HG02870 (cell line): ENCODE results near the gene MCC.

Experiments used
- ATAC-seq: cut with Tn5 transposase; IDR thresholded peaks from one replicate; pipeline ENCODE4 v1.9.1; 2021; ENCODE audit warnings: mild to moderate bottlenecking, moderate library complexity; ENCODE audit not compliant: unreplicated experiment

Gene MCC

GRCh38 chr5:113253037-113253436 is 235.2 kb downstream of the MCC start:
- ATAC-seq = no peak

- no peak for ATAC-seq
Measured at GRCh38 chr5:113252066-113252465, 236.2 kb downstream of the MCC start.

GRCh38 chr5:113250341-113250953 is 237.8 kb downstream of the MCC start:
- ATAC-seq = no peak

- no peak for ATAC-seq
Measured at GRCh38 chr5:113249206-113249605, 239.0 kb downstream of the MCC start.

GRCh38 chr5:113246361-113246870 is 241.8 kb downstream of the MCC start:
- ATAC-seq = no peak

- no peak for ATAC-seq
Measured at GRCh38 chr5:113245427-113246225, 242.6 kb downstream of the MCC start.

- no peak for ATAC-seq
Measured at GRCh38 chr5:113244966-113245365, 243.3 kb downstream of the MCC start.

- ATAC-seq = no peak
Measured at GRCh38 chr5:113243349-113243664, 244.9 kb downstream of the MCC start.

- ATAC-seq = no peak
Measured at GRCh38 chr5:113242481-113243348, 245.5 kb downstream of the MCC start.

GRCh38 chr5:113240951-113241726 is 247.1 kb downstream of the MCC start:
- peak; percentile 73 for ATAC-seq

GRCh38 chr5:113240032-113240431 is 248.2 kb downstream of the MCC start:
- ATAC-seq = no peak

GRCh38 chr5:113237893-113238292 is 250.4 kb downstream of the MCC start:
- ATAC-seq = no peak

- ATAC-seq = no peak
Measured at GRCh38 chr5:113236536-113237288, 251.5 kb downstream of the MCC start.

- ATAC-seq = no peak
Measured at GRCh38 chr5:113235884-113236283, 252.4 kb downstream of the MCC start.

- ATAC-seq = no peak
Measured at GRCh38 chr5:113234546-113234945, 253.7 kb downstream of the MCC start.

GRCh38 chr5:113233606-113234005 is 254.6 kb downstream of the MCC start:
- ATAC-seq = no peak

GRCh38 chr5:113232667-113233066 is 255.6 kb downstream of the MCC start:
- ATAC-seq = no peak

- no peak for ATAC-seq
Measured at GRCh38 chr5:113232221-113232620, 256.0 kb downstream of the MCC start.

- no peak for ATAC-seq
Measured at GRCh38 chr5:113231653-113232000, 256.6 kb downstream of the MCC start.
